Measurements from ENCODE around the gene CCL26.

DNA sequence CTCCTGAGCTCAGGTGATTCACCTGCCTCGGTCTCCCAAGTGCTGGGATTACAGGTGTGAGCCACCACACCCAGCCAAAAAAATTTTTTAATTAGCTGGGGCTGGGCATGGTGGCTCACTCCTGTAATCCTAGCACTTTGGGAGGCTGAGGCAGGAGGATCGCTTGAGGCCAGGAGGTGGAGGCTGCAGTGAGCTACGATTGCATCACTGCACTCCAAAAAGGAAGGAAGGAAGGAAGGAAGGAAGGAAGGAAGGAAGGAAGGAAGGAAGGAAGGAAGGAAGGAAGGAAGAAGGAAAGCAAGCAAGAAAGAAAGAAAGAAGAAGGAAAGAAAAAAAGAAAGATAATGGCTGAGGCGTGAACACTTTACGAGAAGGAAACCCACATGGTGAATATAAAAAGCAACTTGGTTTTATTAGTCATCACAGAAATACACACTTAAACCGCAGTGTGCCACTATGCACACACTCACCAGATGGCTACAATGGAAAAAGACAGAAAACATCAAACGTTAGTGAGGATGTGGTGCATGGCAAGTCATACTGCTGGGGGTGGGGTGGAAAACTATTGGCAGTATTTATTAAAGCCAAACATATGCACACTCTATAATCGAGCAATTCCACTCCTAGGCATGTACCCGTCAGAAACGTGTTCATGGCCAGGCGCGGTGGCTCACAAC lies 4.4 kb upstream of the CCL26 start:
- TF ChIP-seq EZH2 (IDR thresholded peaks at IDR 0.05; ENCODE audit: insufficient read depth, poor library complexity, severe bottlenecking) (no peak), EZH2phosphoT487 (IDR thresholded peaks at IDR 0.05; ENCODE audit: insufficient read depth, low read depth) (0 out of 2 replicates have a peak, but pooled peaks have one; percentile 24)
